Embryonic facial prominence (tissue), 1 donor: ENCODE measurements around the gene LAMTOR4.

Source experiments
- DNase-seq: peaks from one replicate; pipeline ENCODE4 v3.0.0-alpha.2; 2016; ENCODE audit errors: extremely low spot score

The LAMTOR4 gene

GRCh38 chr7:100153708-100154535, 5.2 kb downstream of the LAMTOR4 start:
- no peak for DNase-seq

GRCh38 chr7:100154651-100155491, 6.2 kb downstream of the LAMTOR4 start:
- DNase-seq = no peak

- no peak for DNase-seq
Observed at GRCh38 chr7:100155553-100156317, 7.0 kb downstream of the LAMTOR4 start.

GRCh38 chr7:100156331-100157068, 7.8 kb downstream of the LAMTOR4 start:
- DNase-seq = no peak

GRCh38 chr7:100157069-100157333, 8.3 kb downstream of the LAMTOR4 start:
- DNase-seq = no peak

- DNase-seq = no peak
Observed at GRCh38 chr7:100157334-100158228, 8.9 kb downstream of the LAMTOR4 start.

GRCh38 chr7:100158229-100159098, 9.7 kb downstream of the LAMTOR4 start, which contains the start of gene TRAPPC14:
Gene TRAPPC14, minus strand, starts transcription at chr7:100158723. Its CDS starts 224 bp downstream, at chr7:100158499.
- DNase-seq = peak; percentile 75

- DNase-seq = no peak
Observed at GRCh38 chr7:100159099-100159623, 10.4 kb downstream of the LAMTOR4 start.

GRCh38 chr7:100160067-100160466, 11.3 kb downstream of the LAMTOR4 start:
- DNase-seq = no peak

- no peak for DNase-seq
Observed at GRCh38 chr7:100163006-100163531, 14.4 kb downstream of the LAMTOR4 start.

- no peak for DNase-seq
Observed at GRCh38 chr7:100163871-100164270, 15.2 kb downstream of the LAMTOR4 start.

- DNase-seq = no peak
Observed at GRCh38 chr7:100166317-100166940, 17.7 kb downstream of the LAMTOR4 start.

- DNase-seq = no peak
Observed at GRCh38 chr7:100166970-100167911, 18.5 kb downstream of the LAMTOR4 start.

- no peak for DNase-seq
Observed at GRCh38 chr7:100167912-100168323, 19.2 kb downstream of the LAMTOR4 start.

- DNase-seq = no peak
Observed at GRCh38 chr7:100169147-100169850, 20.6 kb downstream of the LAMTOR4 start.

GRCh38 chr7:100170101-100170897, 21.6 kb downstream of the LAMTOR4 start:
- DNase-seq = no peak
